SK-N-SH treated with all-trans-retinoic acid at 6 μM for 48 hours (cell line): ENCODE measurements around the gene COL4A2.

Experiments
- RARB ChIP-seq: fragments of 250-450 bp; sonication (Bioruptor Pico); IDR thresholded peaks from 2 replicates; pipeline ENCODE4 v1.8.0; 2021; ENCODE audit warnings: mild to moderate bottlenecking, moderate library complexity
- SNAI2 ChIP-seq: fragments of 250-450 bp; sonication (Bioruptor Pico); IDR thresholded peaks from 2 replicates; pipeline ENCODE4 v1.5.0; 2020; ENCODE audit warnings: mild to moderate bottlenecking, moderate library complexity
- ZNF8 ChIP-seq: fragments of 450-650 bp; formaldehyde crosslinking; IDR thresholded peaks from 2 replicates; pipeline ENCODE4 v1.5.0; 2020; ENCODE audit warnings: mild to moderate bottlenecking, moderate library complexity
- TF ChIP-seq, protein P1 (sequence below): fragments of 250-450 bp; sonication (Bioruptor Pico); IDR thresholded peaks from 2 replicates; pipeline ENCODE4 v1.5.1; 2020; ENCODE audit warnings: low read depth, mild to moderate bottlenecking, moderate library complexity

DNA sequence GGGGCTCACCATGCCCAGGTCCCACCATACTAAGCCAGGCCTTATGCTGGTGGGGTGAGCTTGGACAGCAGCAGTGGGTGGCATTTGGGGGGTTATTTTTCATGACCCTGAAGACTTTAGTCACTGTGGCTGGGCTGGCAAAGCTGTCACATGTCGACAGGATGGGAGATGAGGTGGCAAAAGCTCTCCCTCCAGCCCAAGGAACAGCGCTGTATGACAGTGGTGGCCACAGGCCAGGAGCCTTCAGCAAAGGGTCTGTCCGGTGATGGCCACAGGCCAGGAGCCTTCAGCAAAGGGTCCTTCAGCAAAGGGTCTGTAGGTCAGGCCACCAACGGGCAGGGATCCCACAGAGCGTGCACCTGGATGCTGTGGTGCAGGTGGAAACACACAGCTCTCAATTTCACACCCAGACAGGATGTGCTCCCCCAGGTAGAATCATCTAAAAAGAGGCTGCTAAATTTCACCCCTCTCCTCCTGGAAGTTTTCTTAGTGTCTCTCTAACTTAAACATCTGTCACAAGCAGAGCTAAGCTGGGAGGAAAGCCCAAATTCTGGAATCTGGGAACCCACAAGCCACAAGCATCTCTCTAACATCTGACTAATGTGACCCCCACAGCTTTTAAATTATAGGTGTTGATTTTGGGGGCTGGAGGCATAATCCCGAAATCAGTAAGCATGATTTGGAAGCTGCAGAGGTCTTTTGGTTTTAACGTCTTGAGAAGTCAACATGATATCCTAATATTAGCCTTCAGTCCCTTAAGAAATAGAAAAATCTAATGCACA is 23.2 kb upstream of the COL4A2 start:
- TF ChIP-seq ZNF8 (CRISPR knock-in tag) (no peak), RARB (no peak), SNAI2 (CRISPR knock-in tag) (no peak)
- TF ChIP-seq, protein P1, sequence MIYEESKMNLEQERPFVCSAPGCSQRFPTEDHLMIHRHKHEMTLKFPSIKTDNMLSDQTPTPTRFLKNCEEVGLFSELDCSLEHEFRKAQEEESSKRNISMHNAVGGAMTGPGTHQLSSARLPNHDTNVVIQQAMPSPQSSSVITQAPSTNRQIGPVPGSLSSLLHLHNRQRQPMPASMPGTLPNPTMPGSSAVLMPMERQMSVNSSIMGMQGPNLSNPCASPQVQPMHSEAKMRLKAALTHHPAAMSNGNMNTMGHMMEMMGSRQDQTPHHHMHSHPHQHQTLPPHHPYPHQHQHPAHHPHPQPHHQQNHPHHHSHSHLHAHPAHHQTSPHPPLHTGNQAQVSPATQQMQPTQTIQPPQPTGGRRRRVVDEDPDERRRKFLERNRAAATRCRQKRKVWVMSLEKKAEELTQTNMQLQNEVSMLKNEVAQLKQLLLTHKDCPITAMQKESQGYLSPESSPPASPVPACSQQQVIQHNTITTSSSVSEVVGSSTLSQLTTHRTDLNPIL (CRISPR knock-in tag) = no peak
